GM10266 (cell line): ENCODE results near the gene MRPL24.
A peak's percentile ranks its signal among the peaks of the same experiment; 100 is the strongest.

Experiments used
- DNase-seq: peaks from one replicate; pipeline ENCODE4 v3.0.0; 2012; ENCODE audit errors: extremely low spot score
- CTCF ChIP-seq: IDR thresholded peaks from 2 replicates; pipeline ENCODE4 v1.5.1; 2012; ENCODE audit warnings: mild to moderate bottlenecking, low read depth; ENCODE audit not compliant: control insufficient read depth, insufficient read depth; ENCODE audit errors: missing control alignments

MRPL24 gene

GRCh38 chr1:156756355-156756754 is 15.5 kb upstream of the MRPL24 start:
- no peak for DNase-seq
- no peak for TF ChIP-seq CTCF

DNA sequence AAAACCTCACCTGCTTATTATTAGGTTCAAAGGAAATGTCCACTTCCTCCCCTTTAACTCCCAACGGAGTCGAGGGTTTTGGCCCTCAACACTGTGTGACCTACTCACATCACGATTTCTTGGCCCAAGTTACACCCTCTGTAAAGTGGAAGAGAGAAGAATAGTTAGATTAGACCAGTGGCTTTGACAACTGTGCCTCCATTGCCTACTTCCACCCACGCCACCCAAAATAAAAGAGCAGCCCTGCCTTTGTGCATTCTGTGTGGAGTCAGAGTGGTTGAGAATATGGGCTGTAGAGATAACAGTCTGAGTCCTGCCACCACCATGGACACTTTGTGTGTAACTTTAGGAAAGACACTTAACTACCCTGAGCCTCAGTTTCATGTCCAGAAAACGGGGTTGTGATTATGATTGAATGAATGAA is 14.7 kb upstream of the MRPL24 start:
- TF ChIP-seq CTCF: no peak
- DNase-seq: no peak

DNA sequence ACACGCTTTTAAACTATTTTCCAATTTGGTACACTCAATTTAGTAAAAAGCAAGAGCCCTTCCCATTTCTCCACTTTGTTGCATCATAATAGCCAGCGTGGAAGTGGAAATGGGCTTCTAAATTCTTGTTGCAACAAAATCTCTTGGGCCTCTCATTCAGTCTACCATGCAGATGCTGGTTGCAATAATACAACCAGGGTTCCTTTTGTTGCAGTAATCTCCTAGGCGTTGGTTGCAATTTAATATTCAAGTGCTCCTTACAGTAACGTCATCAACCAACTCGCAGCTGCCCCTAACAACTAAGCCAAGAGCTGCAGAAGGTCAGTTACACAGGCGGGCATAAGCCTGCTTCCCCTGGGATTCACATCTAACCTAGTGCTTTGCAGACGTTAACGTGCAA is 13.3 kb upstream of the MRPL24 start:
- no peak for TF ChIP-seq CTCF
- DNase-seq: no peak

DNA sequence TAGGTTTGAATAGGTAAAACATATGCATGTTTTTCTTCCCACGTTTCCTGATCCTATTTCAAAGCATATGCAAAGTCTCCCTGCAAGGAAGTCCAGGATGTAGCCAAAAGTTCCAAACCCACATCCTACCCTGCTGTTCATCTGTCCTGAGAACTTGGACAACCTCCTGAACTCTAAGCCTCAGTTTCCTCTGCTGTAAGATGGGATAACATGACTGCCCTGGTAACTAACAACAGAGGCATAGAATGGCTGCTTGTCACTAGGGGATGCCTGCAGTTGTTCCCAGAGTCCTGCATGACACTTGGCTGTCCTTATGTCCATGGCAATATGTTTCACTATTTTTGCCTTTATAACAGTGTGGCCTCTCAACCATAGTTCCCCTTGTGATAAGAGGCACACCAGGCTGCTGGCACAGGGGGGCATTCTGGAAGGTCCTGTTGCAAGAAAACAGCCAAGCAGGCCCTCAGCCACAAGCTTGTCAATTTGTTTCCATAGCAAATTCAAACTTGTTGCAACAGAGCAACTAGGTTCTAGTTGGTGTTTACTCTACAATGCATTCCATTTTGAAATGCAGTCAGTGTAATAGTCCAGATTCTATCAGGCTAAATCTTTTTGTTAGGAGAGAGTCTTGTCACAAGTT is 12.1 kb upstream of the MRPL24 start:
- TF ChIP-seq CTCF: no peak
- no peak for DNase-seq

DNA sequence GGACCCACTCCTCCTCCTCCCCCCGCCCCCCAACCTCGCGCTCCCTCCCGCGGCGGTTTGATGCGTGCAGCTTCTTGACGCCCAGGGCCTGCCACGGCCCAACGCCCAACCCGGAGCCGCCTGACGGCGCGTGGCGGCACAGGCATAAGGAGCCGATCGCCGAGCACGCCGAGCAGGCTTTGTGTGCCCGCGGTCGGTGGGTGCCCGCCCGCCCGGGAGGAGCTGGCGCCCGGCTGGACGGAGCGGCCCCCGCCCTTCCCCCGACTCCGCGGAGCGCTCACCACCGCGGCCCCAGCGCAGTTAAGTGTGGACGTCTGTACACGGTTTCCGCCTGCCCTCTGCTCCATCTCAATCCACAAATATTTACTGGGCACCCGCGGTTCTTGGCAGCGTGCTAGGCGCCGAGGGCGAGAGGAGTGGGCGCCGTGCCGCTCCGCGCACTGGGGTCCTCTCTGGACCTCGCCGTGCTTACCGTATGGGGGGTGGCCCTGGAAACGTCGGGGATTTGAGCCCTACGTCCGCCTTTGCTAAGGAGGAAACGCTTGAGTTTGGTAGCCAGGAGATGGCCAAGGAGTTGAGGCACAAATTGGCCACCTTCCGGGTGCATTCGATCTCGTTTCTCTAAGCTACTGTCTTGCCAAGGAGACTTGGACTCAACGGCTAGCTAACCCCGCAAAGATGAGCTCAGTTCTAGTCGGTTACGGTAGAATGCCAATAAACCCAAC is 11.0 kb upstream of the MRPL24 start:
- peak; percentile 97 for DNase-seq

GRCh38 chr1:156751451-156751756 is 10.5 kb upstream of the MRPL24 start, which contains the start of gene HDGF:
Gene HDGF, minus strand, starts transcription at chr1:156751675. Its CDS starts 246 bp downstream, at chr1:156751429.
- TF ChIP-seq CTCF: no peak
- DNase-seq: no peak

More for the DNA sequence above, 11.0 kb upstream of the MRPL24 start:
- TF ChIP-seq CTCF: no peak

DNA sequence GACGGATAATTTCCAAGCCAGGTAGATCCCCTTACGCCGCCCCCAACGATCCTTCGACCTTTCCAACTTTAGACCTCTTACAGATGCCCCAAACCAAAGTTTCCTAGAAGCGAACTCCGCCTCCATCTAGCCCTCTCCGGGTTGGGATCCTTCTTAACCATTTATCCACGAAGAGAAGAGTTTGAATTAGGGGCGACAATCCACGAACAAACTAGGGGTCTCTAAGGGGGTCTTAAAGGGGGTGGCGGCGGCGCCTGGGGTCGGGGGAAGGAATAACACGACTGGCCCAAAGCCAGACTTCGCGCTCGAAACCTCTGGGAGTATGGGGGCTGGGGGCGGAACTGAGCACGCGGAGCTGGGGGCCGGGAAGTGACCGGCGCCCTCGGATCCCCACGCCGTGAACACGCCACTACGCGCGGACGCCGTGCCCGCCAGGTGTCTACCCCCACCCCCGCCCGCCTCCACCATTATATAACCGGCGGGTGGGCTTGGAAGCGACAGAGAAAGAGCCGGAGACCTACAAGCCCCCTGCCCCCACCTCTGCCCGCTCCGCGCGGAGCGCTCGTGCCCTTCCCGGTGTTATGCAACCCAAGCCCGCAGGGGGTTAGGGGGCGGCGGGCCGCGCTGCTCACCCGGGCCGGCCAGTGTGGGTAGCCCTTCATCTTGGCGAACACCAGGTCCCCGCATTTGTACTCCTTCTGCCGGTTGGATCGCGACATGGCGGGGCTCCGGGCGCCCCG is 10.0 kb upstream of the MRPL24 start:
- no peak for TF ChIP-seq CTCF
- peak; percentile 40 for DNase-seq
